H1 (cell line): ENCODE results near the gene HS3ST3B1. TPM values are rescaled to one million over a fixed set of nuclear protein-coding genes. Genes with fewer than 3 reads are reported as not detected.

ENCODE experiments used
- CTCF ChIA-PET: fragments of 300-600 bp; sonication (Branson Sonifier 250); formaldehyde crosslinking; loops from one replicate; lab custom pipeline; 2021; ENCODE audit not compliant: partially characterized antibody; lab: Charles Lee
- POLR2A ChIA-PET: fragments of 300-600 bp; sonication (Branson Sonifier 250); formaldehyde crosslinking; loops from one replicate; lab custom pipeline; 2021; ENCODE audit warnings: inconsistent platforms; ENCODE audit not compliant: partially characterized antibody; lab: Charles Lee
- DNase-seq, 2 experiments: peaks; one replicate each; pipeline versions ENCODE4 v3.0.0 to v3.0.0-alpha.2; 2010 to 2022; ENCODE audit warnings: low spot score in 2 of 2, low read depth in 1 of 2, mixed read lengths in 1 of 2
- FAIRE-seq: peaks from 2 replicates; lab custom pipeline; 2011; peaks lifted over from hg19 to GRCh38; lab: Jason Lieb, UNC
- H2AFZ ChIP-seq: 2 replicates; pipeline ENCODE4 v1.8.1; 2012; ENCODE audit warnings: low read length, inconsistent platforms
- H2AK5ac ChIP-seq: 2 replicates; pipeline ENCODE4 v1.6.1; 2013; ENCODE audit warnings: low read depth, low read length
- H2BK120ac ChIP-seq: replicated peaks from 2 replicates; pipeline ENCODE3; 2013; ENCODE audit warnings: low read depth, low read length, inconsistent platforms
- H2BK12ac ChIP-seq: 2 replicates; pipeline ENCODE4 v1.6.1; 2013; ENCODE audit warnings: low read depth, low read length
- H2BK15ac ChIP-seq: 2 replicates; pipeline ENCODE4 v1.6.1; 2013; ENCODE audit warnings: low read length
- H2BK20ac ChIP-seq: 2 replicates; pipeline ENCODE4 v1.6.1; 2013; ENCODE audit warnings: low read length
- H2BK5ac ChIP-seq: 2 replicates; pipeline ENCODE4 v1.6.1; 2013; ENCODE audit warnings: low read depth, low read length
- H3K14ac ChIP-seq: 2 replicates; pipeline ENCODE4 v1.6.1; 2013; ENCODE audit warnings: inconsistent platforms; ENCODE audit not compliant: insufficient read length
- H3K18ac ChIP-seq: 2 replicates; pipeline ENCODE4 v1.6.1; 2013; ENCODE audit warnings: low read length; ENCODE audit errors: extremely low read depth
- H3K23ac ChIP-seq: 2 replicates; pipeline ENCODE4 v1.6.1; 2013; ENCODE audit warnings: inconsistent platforms; ENCODE audit not compliant: insufficient read length
- H3K23me2 ChIP-seq: 2 replicates; pipeline ENCODE4 v1.6.1; 2013; ENCODE audit warnings: low read depth, low read length
- H3K27ac ChIP-seq: 2 replicates; pipeline ENCODE4 v1.6.1; 2011; ENCODE audit warnings: low read depth, low read length, inconsistent platforms
- H3K27me3 ChIP-seq, 4 experiments: replicated peaks in 1 of 4; 1 replicate in 1 of 4; 2 replicates in 3 of 4; pipeline versions ENCODE4 v1.6.1 to v1.8.1; 2011 to 2013; ENCODE audit warnings: low read length in 3 of 4, mild to moderate bottlenecking in 3 of 4, inconsistent platforms in 2 of 4, mixed read lengths in 2 of 4, moderate library complexity in 1 of 4; ENCODE audit not compliant: control insufficient read depth in 3 of 4, insufficient read depth in 3 of 4; ENCODE audit errors: extremely low read depth in 1 of 4
- H3K36me3 ChIP-seq, 4 experiments: 2 replicates each; pipeline versions ENCODE4 v1.6.1 to v1.8.1; 2011 to 2013; ENCODE audit warnings: mild to moderate bottlenecking in 4 of 4, low read length in 3 of 4, moderate library complexity in 2 of 4, control low read depth in 1 of 4, inconsistent platforms in 1 of 4; ENCODE audit not compliant: insufficient read depth in 4 of 4, control insufficient read depth in 2 of 4
- H3K4ac ChIP-seq: replicated peaks from 2 replicates; pipeline ENCODE3; 2013; ENCODE audit warnings: low read length, low read depth, mixed read lengths, inconsistent platforms; ENCODE audit not compliant: insufficient read length
- H3K4me1 ChIP-seq, 4 experiments: replicated peaks in 1 of 4; 1 replicate in 1 of 4; 2 replicates in 3 of 4; pipeline versions ENCODE4 v1.6.1 to v1.8.1; 2011 to 2013; ENCODE audit warnings: low read length in 3 of 4, inconsistent platforms in 2 of 4, mixed read lengths in 1 of 4; ENCODE audit not compliant: insufficient read depth in 4 of 4, control insufficient read depth in 3 of 4
- H3K4me2 ChIP-seq, 2 experiments: 2 replicates each; pipeline versions ENCODE4 v1.6.1 to v1.8.1; 2011 to 2013; ENCODE audit warnings: low read depth in 2 of 2, low read length in 2 of 2, control low read depth in 1 of 2, inconsistent platforms in 1 of 2, mild to moderate bottlenecking in 1 of 2; ENCODE audit not compliant: insufficient read depth in 1 of 2
- H3K4me3 ChIP-seq, 4 experiments: fragments of 200-600, 300-600 bp in 1 of 4; sonication (generic), shearing (Covaris generic), sonication (Bioruptor Twin) in 1 of 4; 2 replicates each; pipeline versions ENCODE4 v1.5.1 to v1.8.1; 2011 to 2016; ENCODE audit warnings: low read length in 4 of 4, low read depth in 3 of 4, control low read depth in 2 of 4, inconsistent platforms in 2 of 4, mild to moderate bottlenecking in 2 of 4, mixed read lengths in 1 of 4, moderate library complexity in 1 of 4; ENCODE audit not compliant: insufficient read depth in 2 of 4; ENCODE audit errors: extremely low read depth in 1 of 4
- H3K56ac ChIP-seq: replicated peaks from 2 replicates; pipeline ENCODE3; 2013; ENCODE audit warnings: low read depth, mild to moderate bottlenecking, mixed read lengths, low read length, inconsistent platforms; ENCODE audit not compliant: insufficient read length
- H3K79me1 ChIP-seq: 2 replicates; pipeline ENCODE4 v1.6.1; 2013; ENCODE audit warnings: low read depth, low read length, control low read depth
- H3K79me2 ChIP-seq, 2 experiments: 2 replicates each; pipeline versions ENCODE4 v1.6.1 to v1.8.1; 2012 to 2013; ENCODE audit warnings: low read length in 2 of 2, mild to moderate bottlenecking in 2 of 2, inconsistent platforms in 1 of 2; ENCODE audit not compliant: insufficient read depth in 2 of 2, control insufficient read depth in 1 of 2
- H3K9ac ChIP-seq, 4 experiments: replicated peaks in 1 of 4; 1 replicate in 1 of 4; 2 replicates in 3 of 4; pipeline versions ENCODE4 v1.6.1 to v1.8.1; 2011 to 2013; ENCODE audit warnings: low read depth in 3 of 4, low read length in 3 of 4, control low read depth in 2 of 4, mild to moderate bottlenecking in 2 of 4, moderate library complexity in 2 of 4, inconsistent platforms in 1 of 4; ENCODE audit errors: extremely low read depth in 1 of 4
- H3K9me3 ChIP-seq, 2 experiments: 2 replicates each; pipeline versions ENCODE4 v1.6.1 to v1.8.1; 2012 to 2013; ENCODE audit warnings: mild to moderate bottlenecking in 2 of 2, moderate library complexity in 2 of 2, control low read depth in 1 of 2, inconsistent platforms in 1 of 2, low read depth in 1 of 2, low read length in 1 of 2, mixed read lengths in 1 of 2; ENCODE audit not compliant: insufficient read depth in 2 of 2
- H4K20me1 ChIP-seq, 2 experiments: replicated peaks in 1 of 2; 2 replicates each; pipeline versions ENCODE3 to v1.8.1; 2011 to 2013; ENCODE audit warnings: inconsistent platforms in 2 of 2, low read length in 2 of 2, mild to moderate bottlenecking in 1 of 2; ENCODE audit not compliant: insufficient read depth in 2 of 2, control insufficient read depth in 1 of 2
- H4K5ac ChIP-seq: 2 replicates; pipeline ENCODE4 v1.6.1; 2013; ENCODE audit warnings: low read length, low read depth, mixed read lengths, inconsistent platforms; ENCODE audit not compliant: insufficient read length
- H4K8ac ChIP-seq: 2 replicates; pipeline ENCODE4 v1.8.0; 2013; ENCODE audit warnings: mild to moderate bottlenecking, moderate library complexity, low read length, inconsistent platforms; ENCODE audit not compliant: insufficient read depth; ENCODE audit errors: extremely low read depth
- H4K91ac ChIP-seq: replicated peaks from 2 replicates; pipeline ENCODE3; 2013; ENCODE audit warnings: low read length, mixed read lengths, inconsistent platforms; ENCODE audit not compliant: insufficient read length
- CBX5 ChIP-seq: fragments of 300-800, 300-1000 bp; sonication (generic); IDR thresholded peaks from 2 replicates; pipeline ENCODE4 v1.7.1; 2016; ENCODE audit warnings: antibody characterized with exemption, low read length, low read depth
- CHD2 ChIP-seq: IDR thresholded peaks from 2 replicates; pipeline ENCODE4 v1.6.1; 2012; ENCODE audit warnings: low read length, improper control_type of control experiment
- EGR1 ChIP-seq: IDR thresholded peaks from 2 replicates; pipeline ENCODE4 v1.6.1; 2011; ENCODE audit warnings: low read depth, low read length, borderline replicate concordance
- JUN ChIP-seq: IDR thresholded peaks from 2 replicates; pipeline ENCODE4 v1.6.1; 2011; ENCODE audit warnings: low read depth, mild to moderate bottlenecking, improper control_type of control experiment, low read length
- RXRA ChIP-seq: IDR thresholded peaks from 2 replicates; pipeline ENCODE4 v1.6.1; 2011; ENCODE audit warnings: low read depth, mild to moderate bottlenecking, low read length, moderate library complexity; ENCODE audit not compliant: insufficient read depth
- TAF7 ChIP-seq: optimal IDR thresholded peaks from 2 replicates; pipeline ENCODE3; 2011; ENCODE audit warnings: low read depth, mild to moderate bottlenecking, inconsistent platforms, low read length, moderate library complexity, borderline replicate concordance
- TBP ChIP-seq: IDR thresholded peaks from 2 replicates; pipeline ENCODE4 v1.6.1; 2011; ENCODE audit warnings: low read depth, low read length, improper control_type of control experiment
- TEAD4 ChIP-seq: IDR thresholded peaks from 2 replicates; pipeline ENCODE4 v1.6.1; 2012; ENCODE audit warnings: low read depth, low read length, inconsistent platforms, mixed read lengths
- WGBS, 2 experiments: shearing (Covaris generic) in 1 of 2; methylation state at CpG; one replicate each; pipeline versions ENCODE4 v1.1.6 to v1.1.7; 2013 to 2015; ENCODE audit warnings: low lambda C conversion rate in 2 of 2, mixed read lengths in 2 of 2, inconsistent platforms in 1 of 2, low coverage in 1 of 2, missing lambda C conversion rate in 1 of 2; ENCODE audit not compliant: insufficient replicate concordance in 2 of 2, insufficient coverage in 1 of 2, insufficient read length in 1 of 2; ENCODE audit errors: extremely low coverage in 1 of 2, missing lambda C conversion rate in 1 of 2; 5-methylcytosine and 5-hydroxymethylcytosine counted together
- polyA plus RNA-seq, 7 experiments: library from polyadenylated mRNA; depleted of rRNA in 3 of 7; stranded (reverse) in 5 of 7; unstranded in 2 of 7; fragments of >200 nt in 5 of 7; fragments of 200-250 nt in 2 of 7; gene quantifications; 1 replicate in 5 of 7; 2 replicates in 1 of 7; 4 replicates in 1 of 7; pipeline versions ENCODE4 v1.2.1 to v1.2.3, GENCODE V29; 2011 to 2013; ENCODE audit warnings: missing spikeins in 2 of 7, mixed read lengths in 2 of 7
- total RNA-seq: library from RNA; stranded (reverse); fragmentation: NEBNext Ultra II Directional; extraction: Animal tissue kit (Norgen Biotek cat#: 25700); gene quantifications from 2 replicates; pipeline ENCODE4 v1.2.1, GENCODE V29; 2021
- TF ChIP-seq, protein P1 (sequence below): IDR thresholded peaks from 2 replicates; pipeline ENCODE4 v1.6.1; 2012; ENCODE audit warnings: inconsistent platforms

The HS3ST3B1 gene
- total and polyA plus RNA-seq, 2 of the 8 experiments (the other 6 are each of a cell fraction or from before 2014, with no cell fraction given), result 4.7 to 14.4 TPM

DNA sequence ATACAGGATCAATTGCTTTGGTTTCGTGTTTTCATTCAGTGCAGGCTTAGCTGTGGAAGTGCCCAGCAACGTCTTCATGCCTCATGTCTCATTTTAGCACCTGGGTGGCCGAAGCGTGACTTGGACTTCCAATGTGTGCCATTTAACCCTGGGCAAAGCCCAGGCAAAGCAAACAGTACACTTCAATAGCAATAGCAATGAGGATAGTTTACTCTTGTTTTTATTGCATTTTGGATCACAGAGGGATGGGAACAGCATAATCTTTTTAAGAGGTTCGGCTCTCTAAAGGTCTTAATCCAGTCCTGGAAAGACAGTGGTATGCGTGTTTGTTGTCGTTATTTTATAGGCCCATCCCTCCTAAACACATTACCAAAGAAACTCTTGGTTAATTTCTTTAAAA is 86.2 kb downstream of the HS3ST3B1 start:
- no peaks in the 10 kb centered on the region for H3K9me3 ChIP-seq
- H3K4me1 ChIP-seq, result peaks cover 0 to 3% (median 1%) of the 10 kb centered on the region in 4 experiments; a peak in 4 of 7 replicates
- H3K4me3 ChIP-seq, result no peak overlapping the region
- H2BK120ac ChIP-seq, result no peak overlapping the region
- H2BK5ac ChIP-seq, result no peak overlapping the region
- no peak overlapping the region for H2BK12ac ChIP-seq
- no peaks in the 10 kb centered on the region for H3K23me2 ChIP-seq
- H3K79me1 ChIP-seq, result no peaks in the 10 kb centered on the region
- no peak for FAIRE-seq
- H4K20me1 ChIP-seq, result no peaks in the 10 kb centered on the region
- no peak overlapping the region for H3K4me2 ChIP-seq
- no peaks in the 10 kb centered on the region for H3K27me3 ChIP-seq
- H3K4ac ChIP-seq, result no peak overlapping the region
- H4K5ac ChIP-seq, result no peak overlapping the region
- CTCF ChIA-PET, result interaction anchor here (1.9 kb wide), 1 partner anchor 13 kb away, joined by 5 read pairs; no protein-coding TSS in a partner anchor
- DNase-seq, result no peak
- no peak overlapping the region for H3K27ac ChIP-seq
- H2AFZ ChIP-seq, result no peak overlapping the region
- no peak overlapping the region for H3K56ac ChIP-seq
- no peak overlapping the region for H2BK15ac ChIP-seq
- H4K8ac ChIP-seq, result no peak overlapping the region
- H2BK20ac ChIP-seq, result no peak overlapping the region
- no peak overlapping the region for H2AK5ac ChIP-seq
- H3K14ac ChIP-seq, result no peak overlapping the region
- no peak overlapping the region for H3K9ac ChIP-seq
- WGBS, 2 experiments, result 95% methylated on average over 7 of the region's 7 CpGs; no CpG with 5 or more reads in 1 of the 2 experiments
- H3K36me3 ChIP-seq, result no peaks in the 10 kb centered on the region
- H3K79me2 ChIP-seq, result no peaks in the 10 kb centered on the region
- no peak overlapping the region for H3K23ac ChIP-seq
- H4K91ac ChIP-seq, result no peak overlapping the region
- POLR2A ChIA-PET, result no interaction called here
- peak overlapping the region; percentile 1; the same call in 1 of the 2 replicates for H3K18ac ChIP-seq
- TF ChIP-seq EGR1 (no peak), CHD2 (no peak), CBX5 (no peak), TAF7 (no peak), RXRA (no peak), JUN (no peak), TBP (no peak), TEAD4 (no peak)
- TF ChIP-seq, protein P1, sequence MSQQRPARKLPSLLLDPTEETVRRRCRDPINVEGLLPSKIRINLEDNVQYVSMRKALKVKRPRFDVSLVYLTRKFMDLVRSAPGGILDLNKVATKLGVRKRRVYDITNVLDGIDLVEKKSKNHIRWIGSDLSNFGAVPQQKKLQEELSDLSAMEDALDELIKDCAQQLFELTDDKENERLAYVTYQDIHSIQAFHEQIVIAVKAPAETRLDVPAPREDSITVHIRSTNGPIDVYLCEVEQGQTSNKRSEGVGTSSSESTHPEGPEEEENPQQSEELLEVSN, result no peak
